Activated B cell treated with CpG ODN at 0.5 μM for 24 hours (primary cell): Measurements from ENCODE around the gene NANP. TPM values are rescaled to one million over a fixed set of nuclear protein-coding genes. Genes with fewer than 3 reads are reported as not detected.

Experiments
- ATAC-seq: fragments of 200-7000 bp; cut with Tn5 transposase; one replicate; pipeline ENCODE4 v1.10.0; 2021; ENCODE audit warnings: low read depth, mild to moderate bottlenecking, moderate library complexity
- CTCF ChIA-PET: fragments of 350-600 bp; sonication (Branson Sonifier 250); formaldehyde crosslinking; loops from one replicate; lab custom pipeline; 2021; ENCODE audit warnings: antibody characterized with exemption; lab: Charles Lee
- POLR2A ChIA-PET: fragments of 350-600 bp; sonication (Branson Sonifier 250); formaldehyde crosslinking; loops from one replicate; lab custom pipeline; 2021; ENCODE audit warnings: antibody characterized with exemption; lab: Charles Lee
- DNase-seq: peaks from one replicate; pipeline ENCODE4 v3.0.0; 2022
- H3K27ac Mint-ChIP-seq: one replicate; pipeline ENCODE4 v1.8.0; 2020; ENCODE audit warnings: mixed read lengths
- H3K27me3 Mint-ChIP-seq: one replicate; pipeline ENCODE4 v1.8.0; 2021; ENCODE audit warnings: mixed read lengths
- H3K36me3 Mint-ChIP-seq: one replicate; pipeline ENCODE4 v1.8.0; 2021; ENCODE audit warnings: low read depth, mixed read lengths
- H3K4me1 Mint-ChIP-seq: one replicate; pipeline ENCODE4 v1.8.0; 2021; ENCODE audit warnings: mixed read lengths
- H3K4me3 Mint-ChIP-seq: one replicate; pipeline ENCODE4 v1.8.0; 2020; ENCODE audit warnings: mild to moderate bottlenecking, mixed read lengths
- H3K9me3 Mint-ChIP-seq: one replicate; pipeline ENCODE4 v1.8.0; 2020; ENCODE audit warnings: mixed read lengths
- intact Hi-C: fragments of 100-400 bp; cut with micrococcal nuclease; formaldehyde crosslinking; loops from one replicate; pipeline ENCODE4 v1.15.1; 2024
- total RNA-seq: library from RNA; stranded (reverse); gene quantifications from 2 replicates; pipeline ENCODE4 v1.2.3, GENCODE V29; 2022
- TF ChIP-seq, protein P1 (sequence below): fragments of 200-600 bp; IDR thresholded peaks from one replicate; pipeline ENCODE4 v1.8.0; 2022; ENCODE audit warnings: antibody characterized with exemption, mild to moderate bottlenecking

The NANP gene
- total RNA-seq, 1 donor from 2014 or later, result 2.7 TPM

DNA sequence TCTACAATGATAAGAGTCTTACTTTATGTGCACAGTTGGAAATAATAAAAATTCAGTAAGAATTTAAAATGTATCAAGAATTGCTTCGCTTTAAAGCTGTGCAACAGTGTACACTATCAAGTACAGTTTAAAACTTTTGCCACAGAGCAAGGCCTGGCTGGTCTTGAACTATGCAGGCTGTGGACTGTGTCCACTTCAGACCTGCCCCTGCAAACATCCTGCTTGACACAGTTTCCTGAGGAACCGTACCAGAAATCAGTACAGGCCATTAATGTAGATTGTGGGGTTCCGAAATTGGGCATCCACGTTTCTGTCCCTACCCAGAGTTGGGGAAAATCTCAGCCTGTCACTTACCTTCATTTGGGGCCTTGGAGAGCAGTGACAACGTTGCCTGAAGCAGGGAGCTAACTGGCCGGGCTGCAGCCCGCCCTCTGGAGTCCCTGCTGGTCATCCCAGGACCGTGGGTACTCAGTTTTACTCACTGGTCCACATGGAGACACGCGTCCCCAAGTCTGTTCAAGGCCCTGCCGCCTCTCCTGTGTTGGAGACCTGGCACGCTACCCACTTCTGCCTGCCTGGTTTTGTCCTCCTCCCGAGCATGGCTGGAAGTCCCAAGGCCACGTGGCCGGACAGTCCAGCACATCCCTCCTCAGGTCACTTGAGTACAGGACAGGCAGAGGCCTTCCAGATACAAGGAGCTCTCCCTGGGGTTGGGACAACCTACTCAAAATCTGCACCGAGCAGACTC lies 46.9 kb downstream of the NANP start:
- TF ChIP-seq, protein P1, sequence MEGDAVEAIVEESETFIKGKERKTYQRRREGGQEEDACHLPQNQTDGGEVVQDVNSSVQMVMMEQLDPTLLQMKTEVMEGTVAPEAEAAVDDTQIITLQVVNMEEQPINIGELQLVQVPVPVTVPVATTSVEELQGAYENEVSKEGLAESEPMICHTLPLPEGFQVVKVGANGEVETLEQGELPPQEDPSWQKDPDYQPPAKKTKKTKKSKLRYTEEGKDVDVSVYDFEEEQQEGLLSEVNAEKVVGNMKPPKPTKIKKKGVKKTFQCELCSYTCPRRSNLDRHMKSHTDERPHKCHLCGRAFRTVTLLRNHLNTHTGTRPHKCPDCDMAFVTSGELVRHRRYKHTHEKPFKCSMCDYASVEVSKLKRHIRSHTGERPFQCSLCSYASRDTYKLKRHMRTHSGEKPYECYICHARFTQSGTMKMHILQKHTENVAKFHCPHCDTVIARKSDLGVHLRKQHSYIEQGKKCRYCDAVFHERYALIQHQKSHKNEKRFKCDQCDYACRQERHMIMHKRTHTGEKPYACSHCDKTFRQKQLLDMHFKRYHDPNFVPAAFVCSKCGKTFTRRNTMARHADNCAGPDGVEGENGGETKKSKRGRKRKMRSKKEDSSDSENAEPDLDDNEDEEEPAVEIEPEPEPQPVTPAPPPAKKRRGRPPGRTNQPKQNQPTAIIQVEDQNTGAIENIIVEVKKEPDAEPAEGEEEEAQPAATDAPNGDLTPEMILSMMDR, result no peak
- intact Hi-C loops, result no loop called here
- Mint-ChIP-seq H3K36me3 (no peaks in the 10 kb centered on the region), H3K9me3 (no peaks in the 10 kb centered on the region), H3K4me1 (no peaks in the 10 kb centered on the region), H3K27me3 (peaks cover 11% of the 10 kb centered on the region), H3K4me3 (no peak overlapping the region), H3K27ac (no peak overlapping the region)
- POLR2A ChIA-PET, result no interaction called here
- ATAC-seq (no peak), DNase-seq (no peak)
- CTCF ChIA-PET, result no interaction called here

DNA sequence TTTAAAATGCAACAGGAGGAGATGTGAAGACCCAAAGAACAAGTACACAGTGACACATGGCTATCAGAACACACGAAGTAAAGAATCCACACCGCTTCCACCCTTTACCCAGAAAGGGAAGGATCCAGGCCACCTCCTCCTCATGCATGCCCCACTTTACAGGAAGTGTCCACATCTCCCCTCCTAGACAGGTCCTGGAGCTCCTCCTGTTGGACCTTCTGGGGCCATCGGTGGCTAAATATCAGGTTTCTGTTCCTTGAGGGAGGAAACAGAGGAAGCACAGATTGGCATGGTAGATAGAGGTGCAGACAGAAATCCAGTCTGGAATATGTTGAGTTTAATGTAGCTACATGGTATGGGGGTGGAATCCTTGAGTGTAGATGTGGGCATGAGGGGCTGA lies 49.4 kb downstream of the NANP start:
- intact Hi-C loops, result no loop called here
- Mint-ChIP-seq H3K4me1 (no peaks in the 10 kb centered on the region), H3K27me3 (peaks cover 3% of the 10 kb centered on the region), H3K36me3 (no peaks in the 10 kb centered on the region), H3K27ac (no peak overlapping the region), H3K4me3 (no peak overlapping the region), H3K9me3 (no peaks in the 10 kb centered on the region)
- DNase-seq, result no peak
- TF ChIP-seq, protein P1, result no peak
- no peak for ATAC-seq
- ChIA-PET CTCF (no interaction called here), POLR2A (no interaction called here)

DNA sequence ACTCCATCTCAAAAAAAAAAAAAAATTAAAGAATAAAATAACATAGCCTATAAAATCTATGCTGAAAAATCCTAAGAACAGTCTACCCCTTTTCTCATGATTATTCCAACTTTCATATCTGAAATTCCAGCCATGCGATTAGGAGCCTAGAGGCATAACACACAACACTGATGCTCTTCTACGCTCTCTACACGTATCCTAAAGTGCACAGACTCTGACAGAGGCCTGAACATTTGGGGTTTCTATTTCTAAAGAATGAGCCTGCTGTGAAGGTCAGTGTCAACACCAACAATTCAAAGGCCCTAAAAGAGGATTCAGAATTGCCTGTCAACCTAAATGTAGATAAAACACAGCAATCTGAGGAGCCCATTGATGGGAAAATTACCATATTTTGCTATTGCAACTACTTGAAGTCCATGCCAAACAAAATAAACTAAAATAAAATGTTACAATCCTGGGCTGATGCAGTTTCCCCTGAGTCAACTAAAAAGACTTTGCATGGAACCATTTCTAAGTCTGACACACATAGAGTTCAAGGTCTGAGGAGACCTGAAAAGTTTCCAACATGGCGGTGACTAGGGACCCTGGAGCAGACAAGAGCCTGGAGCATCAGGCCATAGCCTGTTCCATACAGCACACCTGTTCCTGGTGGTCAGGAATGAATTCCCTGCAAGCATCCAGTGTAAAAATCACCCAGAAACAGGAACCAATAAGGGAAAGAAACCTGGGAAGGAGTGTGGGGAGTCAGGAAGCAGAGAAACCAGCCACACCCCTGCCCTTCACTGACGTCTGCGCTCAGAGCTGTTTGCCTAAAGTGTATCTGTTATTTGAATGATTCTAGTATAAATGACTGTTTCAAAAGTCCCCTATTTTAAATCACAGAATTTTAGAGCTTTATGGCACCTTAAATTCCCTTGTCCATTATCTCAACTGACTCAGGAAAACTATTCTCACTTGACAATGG lies 50.2 kb downstream of the NANP start:
- Mint-ChIP-seq H3K4me3 (no peak overlapping the region), H3K27me3 (peaks cover 3% of the 10 kb centered on the region), H3K4me1 (no peaks in the 10 kb centered on the region), H3K36me3 (no peaks in the 10 kb centered on the region), H3K9me3 (no peaks in the 10 kb centered on the region), H3K27ac (no peak overlapping the region)
- ChIA-PET POLR2A (no interaction called here), CTCF (no interaction called here)
- intact Hi-C loops, result no loop called here
- ATAC-seq, result no peak
- DNase-seq, result no peak
- TF ChIP-seq, protein P1, result no peak

DNA sequence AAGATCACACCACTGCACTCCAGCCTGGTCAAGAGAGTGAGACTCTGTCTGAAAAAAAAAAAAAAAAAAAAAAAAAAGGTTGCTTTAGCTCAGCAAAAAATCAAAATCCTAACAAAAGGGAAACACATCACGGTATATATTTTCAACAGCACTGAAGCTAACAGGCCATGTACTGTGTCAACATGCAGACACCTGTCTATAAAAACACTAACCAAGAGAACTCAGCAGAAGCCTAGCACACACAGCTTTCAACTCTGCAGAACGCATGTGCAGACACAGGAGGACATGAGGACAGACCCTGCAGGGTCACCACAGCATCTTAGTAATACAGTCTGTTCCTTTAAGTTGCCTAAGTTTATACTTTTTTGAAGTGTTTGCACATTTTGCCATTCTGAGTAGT lies 52.0 kb downstream of the NANP start:
- ATAC-seq (no peak), DNase-seq (no peak)
- H3K4me3 Mint-ChIP-seq, result no peak overlapping the region
- ChIA-PET POLR2A (no interaction called here), CTCF (no interaction called here)
- no peak overlapping the region for H3K27ac Mint-ChIP-seq
- H3K4me1 Mint-ChIP-seq, result no peaks in the 10 kb centered on the region
- H3K27me3 Mint-ChIP-seq, result no peaks in the 10 kb centered on the region
- H3K36me3 Mint-ChIP-seq, result no peaks in the 10 kb centered on the region
- intact Hi-C loops, result no loop called here
- H3K9me3 Mint-ChIP-seq, result no peaks in the 10 kb centered on the region
- TF ChIP-seq, protein P1, result no peak

DNA sequence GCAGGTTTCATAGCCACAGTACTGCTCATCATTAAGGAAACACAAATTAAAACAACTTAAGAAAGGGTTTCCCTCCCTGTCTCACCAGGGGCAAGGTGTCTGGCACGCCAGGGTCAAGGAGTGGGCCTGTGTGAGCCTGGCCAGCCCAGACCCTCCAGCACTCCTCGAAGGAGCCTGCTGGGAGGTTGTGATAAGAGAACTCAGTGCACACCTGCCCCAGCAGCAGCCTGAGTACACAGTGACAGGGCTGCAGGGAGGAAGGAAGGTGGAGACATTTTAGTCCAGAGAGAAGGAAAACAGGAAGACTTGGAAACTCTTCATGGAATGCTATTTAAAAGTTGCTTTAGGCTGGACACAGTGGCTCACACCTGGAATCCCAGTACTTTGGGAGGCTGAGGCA lies 52.6 kb downstream of the NANP start:
- H3K4me3 Mint-ChIP-seq, result no peak overlapping the region
- intact Hi-C loops, result no loop called here
- no peaks in the 10 kb centered on the region for H3K9me3 Mint-ChIP-seq
- ChIA-PET CTCF (no interaction called here), POLR2A (no interaction called here)
- no peaks in the 10 kb centered on the region for H3K4me1 Mint-ChIP-seq
- H3K36me3 Mint-ChIP-seq, result no peaks in the 10 kb centered on the region
- no peaks in the 10 kb centered on the region for H3K27me3 Mint-ChIP-seq
- DNase-seq (no peak), ATAC-seq (no peak)
- TF ChIP-seq, protein P1, result no peak
- H3K27ac Mint-ChIP-seq, result no peak overlapping the region
